Thoracic aorta (tissue), 2 donors: Measurements from ENCODE around the gene PDZD4. TPM values are rescaled to one million over a fixed set of nuclear protein-coding genes. Genes with fewer than 3 reads are reported as not detected.

ENCODE experiments used
- ATAC-seq: fragments of 150-250 bp; one replicate; pipeline ENCODE4 v1.8.0; 2017; ENCODE audit warnings: low read depth; ENCODE audit not compliant: insufficient number of reproducible peaks, low FRiP score
- DNase-seq: peaks from one replicate; pipeline ENCODE4 v3.0.0-alpha.2; 2020; ENCODE audit warnings: low spot score
- H3K27ac ChIP-seq, 2 donors: fragments of 200-600 bp; sonication (generic); 1 replicate in 1 of 2; 2 replicates in 1 of 2; pipeline ENCODE4 v1.5.1; 2016; ENCODE audit warnings: mild to moderate bottlenecking in 2 of 2, moderate library complexity in 2 of 2
- H3K27me3 ChIP-seq: fragments of 200-600 bp; sonication (generic); replicated peaks from 2 replicates; pipeline ENCODE4 v1.6.0; 2016; ENCODE audit warnings: mild to moderate bottlenecking; ENCODE audit not compliant: insufficient read depth
- H3K36me3 ChIP-seq: fragments of 200-600 bp; sonication (generic); one replicate; pipeline ENCODE4 v1.5.1; 2016
- H3K4me1 ChIP-seq, 2 donors: fragments of 200-600 bp; sonication (generic); 1 replicate in 1 of 2; 2 replicates in 1 of 2; pipeline versions ENCODE4 v1.5.1 to v1.6.0; 2016; ENCODE audit warnings: low read depth in 2 of 2, mild to moderate bottlenecking in 1 of 2; ENCODE audit not compliant: control insufficient read depth in 1 of 2
- H3K4me3 ChIP-seq: fragments of 200-600 bp; sonication (generic); 2 replicates; pipeline ENCODE4 v1.5.1; 2016; ENCODE audit warnings: mild to moderate bottlenecking
- H3K9me3 ChIP-seq: fragments of 200-600 bp; sonication (generic); 2 replicates; pipeline ENCODE4 v1.5.1; 2016
- CTCF ChIP-seq: fragments of 200-600 bp; sonication (generic); IDR thresholded peaks from one replicate; pipeline ENCODE4 v1.5.1; 2019; ENCODE audit warnings: antibody characterized with exemption
- total RNA-seq, 2 donors: library from RNA; depleted of rRNA; stranded (reverse); fragments of >200 nt; gene quantifications; one replicate each; pipeline versions ENCODE4 v1.1.0 to v1.2.3, GENCODE V29; 2016

Gene PDZD4
- total RNA-seq, 2 donors from 2014 or later, result 4.4 to 11.6 TPM

- DNase-seq (no peak), ATAC-seq (no peak)
- Histone ChIP-seq H3K9me3 (no peaks in the 10 kb centered on the region), H3K27ac (no peak overlapping the region), H3K4me1 (no peaks in the 10 kb centered on the region), H3K4me3 (no peak overlapping the region), H3K36me3 (no peaks in the 10 kb centered on the region), H3K27me3 (no peaks in the 10 kb centered on the region)
- TF ChIP-seq CTCF, result no peak
Measured at GRCh38 chrX:153873282-153874084, 43.1 kb upstream of the PDZD4 start.

- Histone ChIP-seq H3K27ac (no peak overlapping the region), H3K9me3 (no peaks in the 10 kb centered on the region), H3K4me1 (no peaks in the 10 kb centered on the region), H3K27me3 (no peaks in the 10 kb centered on the region), H3K36me3 (no peaks in the 10 kb centered on the region), H3K4me3 (no peak overlapping the region)
- TF ChIP-seq CTCF, result no peak
- no peak for DNase-seq
- no peak for ATAC-seq
Measured at GRCh38 chrX:153871946-153872878, 41.9 kb upstream of the PDZD4 start.

- no peak for TF ChIP-seq CTCF
- no peaks in the 10 kb centered on the region for H3K9me3 ChIP-seq
- no peaks in the 10 kb centered on the region for H3K4me1 ChIP-seq
- H3K36me3 ChIP-seq, result no peaks in the 10 kb centered on the region
- no peaks in the 10 kb centered on the region for H3K27me3 ChIP-seq
- H3K4me3 ChIP-seq, result no peak overlapping the region
- no peak overlapping the region for H3K27ac ChIP-seq
- ATAC-seq, result no peak
- no peak for DNase-seq
Measured at GRCh38 chrX:153871451-153871850, 41.1 kb upstream of the PDZD4 start.

- Histone ChIP-seq H3K27me3 (no peaks in the 10 kb centered on the region), H3K9me3 (no peaks in the 10 kb centered on the region), H3K27ac (no peak overlapping the region), H3K4me3 (no peak overlapping the region), H3K36me3 (no peaks in the 10 kb centered on the region), H3K4me1 (no peaks in the 10 kb centered on the region)
- TF ChIP-seq CTCF, result no peak
- ATAC-seq (no peak), DNase-seq (no peak)
Measured at GRCh38 chrX:153870791-153871360, 40.5 kb upstream of the PDZD4 start.

GRCh38 chrX:153870288-153870690, 39.9 kb upstream of the PDZD4 start:
- no peaks in the 10 kb centered on the region for H3K27me3 ChIP-seq
- DNase-seq (no peak), ATAC-seq (no peak)
- H3K4me1 ChIP-seq, result no peaks in the 10 kb centered on the region
- TF ChIP-seq CTCF, result no peak
- H3K27ac ChIP-seq, result no peak overlapping the region
- H3K9me3 ChIP-seq, result no peaks in the 10 kb centered on the region
- H3K36me3 ChIP-seq, result no peaks in the 10 kb centered on the region
- H3K4me3 ChIP-seq, result no peak overlapping the region
